Mammary epithelial cell (primary cell): ENCODE measurements around the gene KCNQ1.

ENCODE experiments used
- EZH2 ChIP-seq: IDR thresholded peaks from 2 replicates; pipeline ENCODE4 v1.6.1; 2012; ENCODE audit warnings: low read length, inconsistent platforms, borderline replicate concordance
- TF ChIP-seq, protein P1 (sequence below), 2 donors: IDR thresholded peaks in 1 of 2; conservative IDR thresholded peaks in 1 of 2; 2 replicates each; pipeline ENCODE4 v1.5.1; 2011 to 2012; ENCODE audit warnings: inconsistent platforms in 2 of 2, low read length in 2 of 2, mild to moderate bottlenecking in 2 of 2, control low read depth in 1 of 2, low read depth in 1 of 2; ENCODE audit not compliant: insufficient read depth in 1 of 2; ENCODE audit errors: extremely low read depth in 1 of 2

DNA sequence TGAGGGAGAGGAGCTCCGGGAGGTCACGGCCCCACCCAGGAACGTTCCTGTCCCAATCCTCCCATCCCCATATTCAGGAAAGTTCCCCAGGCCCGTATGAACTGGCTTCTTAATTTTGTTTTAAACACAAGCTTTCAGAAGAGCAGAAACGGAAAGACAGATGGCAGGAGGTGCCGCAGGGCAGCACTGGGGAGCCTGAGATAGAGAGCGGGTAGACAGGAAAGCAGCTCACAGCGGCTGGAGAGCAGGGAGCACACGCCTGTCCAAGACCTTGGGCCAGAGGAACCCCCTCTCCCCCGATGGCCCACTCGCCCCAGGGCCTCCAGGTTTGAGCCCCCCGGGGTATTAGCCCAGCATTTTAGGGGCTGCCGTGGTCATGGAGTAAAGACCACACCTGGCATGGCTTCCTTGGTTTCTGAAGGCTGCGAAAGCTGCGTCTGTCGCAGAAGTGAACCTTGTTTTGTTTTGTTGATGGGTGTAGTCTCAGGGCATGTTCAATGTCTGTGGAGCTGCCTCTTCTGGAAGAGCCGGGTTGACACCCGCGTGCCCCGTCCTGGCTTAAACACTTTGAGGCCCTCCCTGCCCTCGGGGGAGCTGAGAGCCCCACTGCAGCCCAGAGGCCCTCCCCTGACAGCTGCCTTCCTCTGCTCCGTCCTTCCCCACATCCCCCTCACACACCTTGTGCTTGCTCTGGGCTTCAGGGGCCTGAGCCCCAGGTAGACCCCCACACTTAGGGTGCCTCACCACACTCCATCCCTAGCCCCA, 272.9 kb downstream of the KCNQ1 start:
- no peak for TF ChIP-seq EZH2
- TF ChIP-seq, protein P1, sequence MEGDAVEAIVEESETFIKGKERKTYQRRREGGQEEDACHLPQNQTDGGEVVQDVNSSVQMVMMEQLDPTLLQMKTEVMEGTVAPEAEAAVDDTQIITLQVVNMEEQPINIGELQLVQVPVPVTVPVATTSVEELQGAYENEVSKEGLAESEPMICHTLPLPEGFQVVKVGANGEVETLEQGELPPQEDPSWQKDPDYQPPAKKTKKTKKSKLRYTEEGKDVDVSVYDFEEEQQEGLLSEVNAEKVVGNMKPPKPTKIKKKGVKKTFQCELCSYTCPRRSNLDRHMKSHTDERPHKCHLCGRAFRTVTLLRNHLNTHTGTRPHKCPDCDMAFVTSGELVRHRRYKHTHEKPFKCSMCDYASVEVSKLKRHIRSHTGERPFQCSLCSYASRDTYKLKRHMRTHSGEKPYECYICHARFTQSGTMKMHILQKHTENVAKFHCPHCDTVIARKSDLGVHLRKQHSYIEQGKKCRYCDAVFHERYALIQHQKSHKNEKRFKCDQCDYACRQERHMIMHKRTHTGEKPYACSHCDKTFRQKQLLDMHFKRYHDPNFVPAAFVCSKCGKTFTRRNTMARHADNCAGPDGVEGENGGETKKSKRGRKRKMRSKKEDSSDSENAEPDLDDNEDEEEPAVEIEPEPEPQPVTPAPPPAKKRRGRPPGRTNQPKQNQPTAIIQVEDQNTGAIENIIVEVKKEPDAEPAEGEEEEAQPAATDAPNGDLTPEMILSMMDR (conservative IDR thresholded peaks at IDR 0.05 in 1 of 2, IDR thresholded peaks at IDR 0.05 in 1 of 2; ENCODE audit: extremely low read depth in 1 of 2, insufficient read depth in 1 of 2, low read depth in 1 of 2, low read length in 2 of 2), result no peak
